HepG2 (cell line): Measurements from ENCODE around the gene PROC. TPM values are rescaled to one million over a fixed set of nuclear protein-coding genes. Genes with fewer than 3 reads are reported as not detected.

Experiments
- ARNT ChIP-seq: fragments of 450-650 bp; IDR thresholded peaks from 2 replicates; pipeline ENCODE4 v1.6.1; 2017
- DNMT1 ChIP-seq: sonication (generic); formaldehyde crosslinking; IDR thresholded peaks from 2 replicates; pipeline ENCODE4 v1.5.1; 2020; ENCODE audit warnings: mild to moderate bottlenecking, missing genetic modification reagents
- EEA1 ChIP-seq: sonication (generic); formaldehyde crosslinking; IDR thresholded peaks from 2 replicates; pipeline ENCODE4 v1.5.1; 2020; ENCODE audit warnings: mild to moderate bottlenecking, missing genetic modification reagents, borderline replicate concordance
- FOXK2 ChIP-seq: fragments of 450-650 bp; IDR thresholded peaks from 2 replicates; pipeline ENCODE4 v1.6.1; 2016
- GFI1 ChIP-seq: sonication (generic); formaldehyde crosslinking; IDR thresholded peaks from 2 replicates; pipeline ENCODE4 v1.5.0; 2020; ENCODE audit warnings: missing genetic modification reagents, mild to moderate bottlenecking, borderline replicate concordance
- HDAC2 ChIP-seq: sonication (generic); formaldehyde crosslinking; IDR thresholded peaks from 2 replicates; pipeline ENCODE4 v1.4.0; 2020; ENCODE audit warnings: missing genetic modification reagents
- NR2F1 ChIP-seq, 2 experiments: fragments of 450-650 bp in 1 of 2; formaldehyde crosslinking in 1 of 2; IDR thresholded peaks; 2 replicates each; pipeline versions ENCODE4 v1.5.0 to v1.6.1; 2016 to 2020; ENCODE audit warnings: mild to moderate bottlenecking in 1 of 2, missing compliant biosample characterization in 1 of 2, missing genetic modification reagents in 1 of 2, moderate library complexity in 1 of 2
- NR2F2 ChIP-seq: IDR thresholded peaks from 2 replicates; pipeline ENCODE4 v1.6.1; 2012; ENCODE audit warnings: low read depth, inconsistent platforms, borderline replicate concordance
- PCBP1 ChIP-seq: fragments of 200-400 bp; formaldehyde crosslinking; IDR thresholded peaks from 2 replicates; pipeline ENCODE4 v1.6.1; 2017; ENCODE audit warnings: mild to moderate bottlenecking, low read depth, low read length, borderline replicate concordance
- SALL1 ChIP-seq: sonication (generic); formaldehyde crosslinking; IDR thresholded peaks from 2 replicates; pipeline ENCODE4 v1.8.0; 2022; ENCODE audit warnings: mild to moderate bottlenecking, missing genetic modification reagents
- SOX6 ChIP-seq, 2 experiments: fragments of 450-650 bp in 1 of 2; sonication (generic) in 1 of 2; formaldehyde crosslinking in 1 of 2; IDR thresholded peaks; 2 replicates each; pipeline versions ENCODE4 v1.4.0 to v1.6.1; 2017 to 2020; ENCODE audit warnings: antibody characterized with exemption in 1 of 2, mild to moderate bottlenecking in 1 of 2, missing genetic modification reagents in 1 of 2
- STAG1 ChIP-seq: sonication (generic); formaldehyde crosslinking; IDR thresholded peaks from 2 replicates; pipeline ENCODE4 v1.4.0; 2020; ENCODE audit warnings: missing genetic modification reagents
- TAF15 ChIP-seq: fragments of 200-400 bp; formaldehyde crosslinking; IDR thresholded peaks from one replicate; pipeline ENCODE4 v1.6.1; 2018; ENCODE audit warnings: mild to moderate bottlenecking, low read depth, low read length; ENCODE audit not compliant: poor library complexity, severe bottlenecking
- ZNF12 ChIP-seq: sonication (generic); formaldehyde crosslinking; IDR thresholded peaks from 2 replicates; pipeline ENCODE4 v1.5.0; 2020; ENCODE audit warnings: missing genetic modification reagents
- ZNF136 ChIP-seq: sonication (generic); formaldehyde crosslinking; IDR thresholded peaks from 2 replicates; pipeline ENCODE4 v1.8.1; 2022; ENCODE audit warnings: low read depth, mild to moderate bottlenecking, moderate library complexity, missing genetic modification reagents
- ZNF138 ChIP-seq: sonication (generic); formaldehyde crosslinking; IDR thresholded peaks from 2 replicates; pipeline ENCODE4 v1.5.0; 2020; ENCODE audit warnings: mild to moderate bottlenecking, low read depth, missing genetic modification reagents
- ZNF780A ChIP-seq: sonication (generic); formaldehyde crosslinking; IDR thresholded peaks from 2 replicates; pipeline ENCODE4 v1.8.0; 2022; ENCODE audit warnings: mild to moderate bottlenecking, missing genetic modification reagents, moderate library complexity
- polyA plus RNA-seq, 8 experiments: library from polyadenylated mRNA; depleted of rRNA in 3 of 8; stranded (reverse) in 7 of 8; unstranded in 1 of 8; fragments of >200 nt; fragmentation: Illumina TruSeq in 4 of 8; extraction: Trizol in 4 of 8; gene quantifications; 2 replicates each; pipeline versions ENCODE4 v1.2.1 to v1.2.3, GENCODE V29; 2011 to 2016; ENCODE audit warnings: low read depth in 4 of 8, missing spikeins in 1 of 8, mixed read lengths in 1 of 8; ENCODE audit not compliant: insufficient read depth in 1 of 8
- total RNA-seq, 5 experiments: library from RNA; depleted of rRNA; stranded (reverse); fragments of >200 nt; fragmentation: Illumina TruSeq; extraction: Trizol; gene quantifications; 2 replicates each; pipeline ENCODE4 v1.2.3, GENCODE V29; 2016; ENCODE audit warnings: low read depth in 1 of 5
- TF ChIP-seq, protein P1 (sequence below): sonication (generic); formaldehyde crosslinking; IDR thresholded peaks from 2 replicates; pipeline ENCODE4 v1.4.0; 2020; ENCODE audit warnings: missing genetic modification reagents
- TF ChIP-seq, protein P2 (sequence below): sonication (generic); formaldehyde crosslinking; IDR thresholded peaks from 2 replicates; pipeline ENCODE4 v1.5.1; 2020; ENCODE audit warnings: missing genetic modification reagents, mild to moderate bottlenecking, borderline replicate concordance
- TF ChIP-seq, protein P3 (sequence below): sonication (generic); formaldehyde crosslinking; IDR thresholded peaks from 2 replicates; pipeline ENCODE4 v1.5.1; 2020; ENCODE audit warnings: mild to moderate bottlenecking, missing genetic modification reagents, moderate library complexity
- TF ChIP-seq, protein P4 (sequence below): sonication (generic); formaldehyde crosslinking; IDR thresholded peaks from 2 replicates; pipeline ENCODE4 v1.8.1; 2022; ENCODE audit warnings: mild to moderate bottlenecking, missing genetic modification reagents
- TF ChIP-seq, protein P5 (sequence below): sonication (generic); formaldehyde crosslinking; IDR thresholded peaks from 2 replicates; pipeline ENCODE4 v1.8.0; 2022; ENCODE audit warnings: mild to moderate bottlenecking, missing genetic modification reagents, borderline replicate concordance

PROC gene
- total and polyA plus RNA-seq, 2 of the 13 experiments (the other 11 are each of a cell fraction or from before 2014, with no cell fraction given) = 134 to 185 TPM

DNA sequence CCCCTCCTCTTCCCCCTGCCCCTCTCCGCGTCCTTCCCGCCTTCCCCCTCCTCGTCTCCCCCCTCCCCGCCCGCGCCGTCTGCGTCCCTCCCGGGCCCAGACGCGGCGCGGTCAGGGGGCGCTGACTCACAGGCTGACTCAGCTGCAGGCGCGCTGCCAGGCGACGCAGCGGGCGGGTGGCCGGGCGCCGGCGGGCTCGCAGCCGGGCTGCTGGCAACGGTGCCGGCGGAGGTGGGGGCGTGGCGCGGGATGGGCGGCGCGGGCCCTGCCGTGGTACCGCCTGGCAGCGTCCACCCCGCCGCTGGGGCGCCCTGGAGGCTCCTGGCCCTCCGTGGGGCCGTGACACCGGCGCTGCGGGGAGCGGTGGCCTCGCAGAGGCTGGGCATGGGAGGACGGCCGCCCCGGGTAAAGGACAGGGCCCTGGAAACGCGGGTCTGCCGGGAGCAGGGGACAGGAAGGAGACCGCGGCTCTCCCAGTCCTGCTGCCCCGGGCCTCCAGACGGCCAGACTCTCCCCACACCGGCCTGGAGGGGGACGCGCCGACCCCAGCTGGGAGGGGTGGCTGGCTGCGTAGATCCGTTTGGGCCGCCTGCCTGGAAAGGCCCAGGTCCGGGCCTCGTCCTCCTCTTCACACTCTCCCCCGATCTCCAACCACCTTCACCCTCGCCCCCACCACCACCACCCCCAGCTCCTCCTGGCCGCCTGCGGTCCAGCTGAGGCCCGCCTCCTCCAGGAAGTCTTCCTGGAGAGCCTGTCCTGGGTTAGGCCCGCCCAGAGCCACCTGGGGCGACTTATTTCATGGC, 10.0 kb upstream of the PROC start (continued):
- TF ChIP-seq, protein P1, sequence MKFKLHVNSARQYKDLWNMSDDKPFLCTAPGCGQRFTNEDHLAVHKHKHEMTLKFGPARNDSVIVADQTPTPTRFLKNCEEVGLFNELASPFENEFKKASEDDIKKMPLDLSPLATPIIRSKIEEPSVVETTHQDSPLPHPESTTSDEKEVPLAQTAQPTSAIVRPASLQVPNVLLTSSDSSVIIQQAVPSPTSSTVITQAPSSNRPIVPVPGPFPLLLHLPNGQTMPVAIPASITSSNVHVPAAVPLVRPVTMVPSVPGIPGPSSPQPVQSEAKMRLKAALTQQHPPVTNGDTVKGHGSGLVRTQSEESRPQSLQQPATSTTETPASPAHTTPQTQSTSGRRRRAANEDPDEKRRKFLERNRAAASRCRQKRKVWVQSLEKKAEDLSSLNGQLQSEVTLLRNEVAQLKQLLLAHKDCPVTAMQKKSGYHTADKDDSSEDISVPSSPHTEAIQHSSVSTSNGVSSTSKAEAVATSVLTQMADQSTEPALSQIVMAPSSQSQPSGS (CRISPR knock-in tag) = peak; percentile 13; the same call in 1 of the 2 replicates
- no peak for TF ChIP-seq TAF15
- TF ChIP-seq, protein P2, sequence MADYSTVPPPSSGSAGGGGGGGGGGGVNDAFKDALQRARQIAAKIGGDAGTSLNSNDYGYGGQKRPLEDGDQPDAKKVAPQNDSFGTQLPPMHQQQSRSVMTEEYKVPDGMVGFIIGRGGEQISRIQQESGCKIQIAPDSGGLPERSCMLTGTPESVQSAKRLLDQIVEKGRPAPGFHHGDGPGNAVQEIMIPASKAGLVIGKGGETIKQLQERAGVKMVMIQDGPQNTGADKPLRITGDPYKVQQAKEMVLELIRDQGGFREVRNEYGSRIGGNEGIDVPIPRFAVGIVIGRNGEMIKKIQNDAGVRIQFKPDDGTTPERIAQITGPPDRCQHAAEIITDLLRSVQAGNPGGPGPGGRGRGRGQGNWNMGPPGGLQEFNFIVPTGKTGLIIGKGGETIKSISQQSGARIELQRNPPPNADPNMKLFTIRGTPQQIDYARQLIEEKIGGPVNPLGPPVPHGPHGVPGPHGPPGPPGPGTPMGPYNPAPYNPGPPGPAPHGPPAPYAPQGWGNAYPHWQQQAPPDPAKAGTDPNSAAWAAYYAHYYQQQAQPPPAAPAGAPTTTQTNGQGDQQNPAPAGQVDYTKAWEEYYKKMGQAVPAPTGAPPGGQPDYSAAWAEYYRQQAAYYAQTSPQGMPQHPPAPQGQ (CRISPR knock-in tag) = no peak
- TF ChIP-seq ARNT = no peak
- TF ChIP-seq, protein P3, sequence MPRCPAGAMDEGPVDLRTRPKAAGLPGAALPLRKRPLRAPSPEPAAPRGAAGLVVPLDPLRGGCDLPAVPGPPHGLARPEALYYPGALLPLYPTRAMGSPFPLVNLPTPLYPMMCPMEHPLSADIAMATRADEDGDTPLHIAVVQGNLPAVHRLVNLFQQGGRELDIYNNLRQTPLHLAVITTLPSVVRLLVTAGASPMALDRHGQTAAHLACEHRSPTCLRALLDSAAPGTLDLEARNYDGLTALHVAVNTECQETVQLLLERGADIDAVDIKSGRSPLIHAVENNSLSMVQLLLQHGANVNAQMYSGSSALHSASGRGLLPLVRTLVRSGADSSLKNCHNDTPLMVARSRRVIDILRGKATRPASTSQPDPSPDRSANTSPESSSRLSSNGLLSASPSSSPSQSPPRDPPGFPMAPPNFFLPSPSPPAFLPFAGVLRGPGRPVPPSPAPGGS = peak; percentile 77
- TF ChIP-seq ZNF780A = no peak
- TF ChIP-seq NR2F1 (CRISPR knock-in tag; IDR thresholded peaks at IDR 0.05) = no peak
- 0 out of 2 replicates have a peak, but pooled peaks have one; percentile 26 for TF ChIP-seq ZNF12 (CRISPR knock-in tag)
- TF ChIP-seq, protein P4, sequence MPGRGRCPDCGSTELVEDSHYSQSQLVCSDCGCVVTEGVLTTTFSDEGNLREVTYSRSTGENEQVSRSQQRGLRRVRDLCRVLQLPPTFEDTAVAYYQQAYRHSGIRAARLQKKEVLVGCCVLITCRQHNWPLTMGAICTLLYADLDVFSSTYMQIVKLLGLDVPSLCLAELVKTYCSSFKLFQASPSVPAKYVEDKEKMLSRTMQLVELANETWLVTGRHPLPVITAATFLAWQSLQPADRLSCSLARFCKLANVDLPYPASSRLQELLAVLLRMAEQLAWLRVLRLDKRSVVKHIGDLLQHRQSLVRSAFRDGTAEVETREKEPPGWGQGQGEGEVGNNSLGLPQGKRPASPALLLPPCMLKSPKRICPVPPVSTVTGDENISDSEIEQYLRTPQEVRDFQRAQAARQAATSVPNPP (CRISPR knock-in tag) = 0 out of 2 replicates have a peak, but pooled peaks have one; percentile 41
- TF ChIP-seq STAG1 = no peak; the same call in 1 of the 2 replicates
- 0 out of 2 replicates have a peak, but pooled peaks have one; percentile 59 for TF ChIP-seq PCBP1
- TF ChIP-seq ZNF136 (CRISPR knock-in tag) = no peak
- TF ChIP-seq SOX6 (IDR thresholded peaks at IDR 0.05) = no peak
- TF ChIP-seq SOX6 (CRISPR knock-in tag; IDR thresholded peaks at IDR 0.05) = peak; percentile 46
- no peak for TF ChIP-seq ZNF138 (CRISPR knock-in tag)
- TF ChIP-seq DNMT1 = no peak
- TF ChIP-seq HDAC2 (CRISPR knock-in tag) = no peak
- TF ChIP-seq SALL1 (CRISPR knock-in tag) = peak; percentile 65
- no peak for TF ChIP-seq FOXK2
- peak; percentile 90; the same call in 1 of the 2 replicates for TF ChIP-seq EEA1 (CRISPR knock-in tag)
- TF ChIP-seq, protein P5, sequence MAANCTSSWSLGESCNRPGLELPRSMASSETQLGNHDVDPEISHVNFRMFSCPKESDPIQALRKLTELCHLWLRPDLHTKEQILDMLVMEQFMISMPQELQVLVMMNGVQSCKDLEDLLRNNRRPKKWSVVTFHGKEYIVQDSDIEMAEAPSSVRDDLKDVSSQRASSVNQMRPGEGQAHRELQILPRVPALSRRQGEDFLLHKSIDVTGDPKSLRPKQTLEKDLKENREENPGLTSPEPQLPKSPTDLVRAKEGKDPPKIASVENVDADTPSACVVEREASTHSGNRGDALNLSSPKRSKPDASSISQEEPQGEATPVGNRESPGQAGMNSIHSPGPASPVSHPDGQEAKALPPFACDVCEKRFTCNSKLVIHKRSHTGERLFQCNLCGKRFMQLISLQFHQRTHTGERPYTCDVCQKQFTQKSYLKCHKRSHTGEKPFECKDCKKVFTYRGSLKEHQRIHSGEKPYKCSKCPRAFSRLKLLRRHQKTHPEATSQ (CRISPR knock-in tag) = no peak
- TF ChIP-seq NR2F2 = no peak; the same call in 1 of the 2 replicates
- TF ChIP-seq GFI1 (CRISPR knock-in tag) = no peak
